HG03175 (cell line): Measurements from ENCODE around the gene CAST.

ENCODE experiments used
- ATAC-seq: cut with Tn5 transposase; IDR thresholded peaks from one replicate; pipeline ENCODE4 v1.9.1; 2021; ENCODE audit warnings: mild to moderate bottlenecking, moderate library complexity; ENCODE audit not compliant: unreplicated experiment

Gene CAST

DNA sequence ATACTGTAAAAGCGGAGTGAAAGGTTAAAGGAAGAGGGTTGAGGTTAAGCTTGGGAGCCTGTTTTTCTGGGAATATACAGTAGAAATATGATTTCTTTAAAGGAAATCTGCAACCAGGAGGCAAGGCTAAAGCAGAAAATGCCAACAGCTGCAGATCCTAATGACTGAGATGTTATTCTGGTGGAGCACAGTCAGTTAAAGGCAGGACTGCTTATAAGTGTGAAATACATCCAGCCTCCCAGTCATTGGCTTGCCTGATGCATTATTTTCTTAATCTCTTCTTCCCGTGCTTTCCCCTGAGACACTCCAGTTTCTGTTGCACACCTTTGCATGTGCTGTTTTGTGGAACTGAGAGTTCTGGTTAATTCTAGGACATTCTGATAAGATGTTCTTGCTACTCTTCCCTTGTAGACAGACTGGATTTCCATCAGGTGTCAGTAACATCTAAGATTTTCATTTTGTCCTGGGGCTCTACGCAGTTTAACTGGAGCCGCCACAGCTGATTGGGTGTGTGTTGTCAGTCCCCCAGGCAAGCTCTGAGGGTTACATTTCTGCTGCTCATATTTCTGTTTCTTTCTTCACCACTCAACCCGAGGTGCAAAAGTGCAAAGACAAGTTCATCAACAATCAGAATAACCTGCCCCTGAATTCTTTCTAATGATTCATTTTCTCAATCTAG is 44.4 kb downstream of the CAST start:
- no peak for ATAC-seq

DNA sequence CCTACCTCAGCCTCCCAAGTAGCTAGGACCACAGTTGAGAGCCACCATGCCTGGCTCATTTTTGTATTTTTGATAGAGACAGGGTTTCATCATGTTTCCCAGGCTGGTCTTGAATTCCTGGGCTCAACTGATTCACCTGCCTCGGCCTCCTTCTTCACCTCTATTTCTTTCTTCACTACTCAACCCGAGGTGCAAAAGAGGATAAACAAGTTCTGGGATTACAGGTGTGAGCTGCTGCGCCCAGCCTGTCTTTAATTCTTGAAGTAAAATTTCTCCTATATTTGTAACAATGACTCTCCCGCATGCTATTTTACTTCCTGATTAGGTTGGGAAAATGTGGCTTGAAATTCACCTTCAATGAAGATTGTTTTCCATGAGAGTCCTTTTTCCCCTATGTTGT is 46.4 kb downstream of the CAST start:
- ATAC-seq: no peak

DNA sequence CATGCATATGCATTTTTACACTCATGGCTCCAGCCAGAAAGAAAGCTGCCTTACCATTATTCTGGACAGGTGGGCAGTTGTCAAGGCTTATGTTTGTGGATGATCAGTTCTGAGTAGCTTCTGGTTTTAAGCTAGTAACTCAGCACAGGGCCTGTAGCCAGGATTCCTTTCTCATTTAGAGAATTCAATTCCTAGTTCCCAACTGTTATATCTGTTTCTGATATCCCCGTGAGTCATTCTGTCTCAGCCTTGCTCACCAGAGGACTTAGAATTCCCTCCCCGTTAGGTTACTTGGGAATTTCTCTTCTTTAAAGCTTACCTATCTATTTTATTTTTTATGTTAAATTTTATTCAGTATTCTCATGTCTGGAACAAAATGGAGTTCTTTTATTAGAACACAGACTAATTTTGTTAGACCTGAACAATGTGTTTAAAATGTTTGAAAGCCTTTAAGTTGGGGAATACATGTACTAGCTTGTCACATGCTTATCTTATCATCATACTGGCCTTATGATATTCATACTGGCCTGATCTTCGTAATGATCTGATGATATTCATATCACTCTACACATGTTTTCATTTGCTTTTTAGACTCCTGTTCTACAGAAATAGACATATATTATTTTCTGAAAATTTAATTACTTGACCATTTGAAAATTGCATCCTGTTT is 47.1 kb downstream of the CAST start:
- ATAC-seq: no peak

DNA sequence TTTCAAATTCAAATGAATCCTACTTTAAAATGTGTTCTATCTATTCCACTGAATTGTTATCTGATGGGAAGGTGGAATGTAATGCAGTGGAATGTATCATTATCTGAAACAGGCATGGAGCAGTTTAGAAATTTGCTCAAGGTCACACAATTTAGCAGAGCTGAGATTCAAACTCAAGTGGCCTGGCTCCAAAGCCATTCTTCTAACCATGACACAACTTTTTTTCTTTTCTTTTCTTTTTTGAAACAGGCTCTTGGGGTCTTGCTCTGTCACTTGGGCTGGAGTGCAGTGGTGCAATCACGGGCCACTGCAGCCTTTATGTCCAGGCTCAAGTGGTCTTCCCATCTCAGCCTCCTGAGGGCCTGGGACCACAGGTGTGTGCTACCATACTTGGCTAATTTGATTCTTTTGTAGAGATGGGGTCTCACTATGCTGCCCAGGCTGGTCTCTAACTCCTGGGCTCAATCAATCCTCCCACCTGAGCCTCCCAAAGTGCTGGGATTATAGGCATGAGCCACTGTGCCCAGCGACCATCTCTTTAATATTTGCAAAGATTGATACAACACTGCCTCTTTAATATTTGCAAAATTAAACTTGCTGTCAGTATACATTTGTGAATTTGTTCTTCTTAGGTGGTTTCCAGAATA is 50.0 kb downstream of the CAST start:
- ATAC-seq: no peak

DNA sequence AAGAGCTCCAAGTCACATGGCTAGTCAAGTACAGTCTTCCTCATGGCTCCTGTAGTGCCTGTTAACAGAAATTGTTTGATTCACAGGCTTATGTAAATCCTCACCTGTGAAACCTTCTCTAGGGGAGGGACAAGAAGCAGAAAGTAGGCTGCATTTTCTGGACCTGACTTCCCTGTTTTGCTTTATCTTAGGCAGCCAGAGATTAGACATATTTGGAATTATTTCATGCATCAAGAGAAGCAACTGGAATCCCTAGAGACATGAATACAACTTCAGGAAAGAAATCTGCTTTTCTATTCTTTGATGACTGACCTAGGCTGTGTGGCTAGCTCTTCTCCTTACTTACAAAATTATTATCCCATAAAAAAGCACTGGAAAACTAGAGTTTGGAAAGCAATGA is 52.3 kb downstream of the CAST start:
- no peak for ATAC-seq

DNA sequence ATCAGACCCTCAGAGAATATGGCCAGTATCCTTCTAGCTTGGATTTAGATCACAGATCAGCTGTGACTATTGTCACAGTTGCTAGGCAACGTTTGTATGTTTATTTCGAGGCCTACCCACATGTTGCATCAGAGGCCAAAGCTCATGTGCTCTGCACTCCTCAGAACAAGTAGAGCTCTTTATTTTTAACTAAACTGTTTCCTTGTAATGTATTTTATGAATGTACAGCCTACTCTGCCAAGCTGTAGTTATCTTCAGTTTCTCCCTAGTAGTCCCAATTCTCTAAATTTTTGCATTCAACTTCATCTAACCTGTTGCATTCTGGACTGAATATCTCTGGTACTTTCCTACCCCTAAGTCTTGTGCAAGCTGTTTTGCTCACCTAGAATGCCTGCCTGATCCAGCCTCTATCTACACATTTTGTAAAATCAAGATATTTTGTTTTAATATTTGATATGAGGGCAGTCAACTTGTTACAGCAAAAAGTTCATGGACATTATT is 52.8 kb downstream of the CAST start:
- peak; percentile 78 for ATAC-seq

DNA sequence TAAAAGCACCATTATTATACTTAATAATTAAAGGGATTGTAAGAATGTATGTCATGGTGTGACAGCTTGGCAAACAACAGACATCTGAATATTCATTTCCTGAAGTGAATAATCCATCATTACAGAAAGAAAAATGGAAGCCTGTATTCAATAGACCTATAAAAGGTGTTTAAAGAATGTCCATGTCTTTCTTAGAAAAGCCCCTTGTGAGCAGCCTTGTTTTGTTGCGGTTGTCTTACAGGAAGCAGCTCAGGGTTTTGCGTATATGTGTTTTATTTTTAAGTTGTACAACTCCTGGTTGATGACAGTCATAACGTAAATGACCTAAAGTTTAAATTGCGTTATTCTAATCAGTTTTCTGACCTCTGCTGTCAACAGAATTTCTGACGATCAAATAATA is 53.8 kb downstream of the CAST start:
- ATAC-seq: no peak

DNA sequence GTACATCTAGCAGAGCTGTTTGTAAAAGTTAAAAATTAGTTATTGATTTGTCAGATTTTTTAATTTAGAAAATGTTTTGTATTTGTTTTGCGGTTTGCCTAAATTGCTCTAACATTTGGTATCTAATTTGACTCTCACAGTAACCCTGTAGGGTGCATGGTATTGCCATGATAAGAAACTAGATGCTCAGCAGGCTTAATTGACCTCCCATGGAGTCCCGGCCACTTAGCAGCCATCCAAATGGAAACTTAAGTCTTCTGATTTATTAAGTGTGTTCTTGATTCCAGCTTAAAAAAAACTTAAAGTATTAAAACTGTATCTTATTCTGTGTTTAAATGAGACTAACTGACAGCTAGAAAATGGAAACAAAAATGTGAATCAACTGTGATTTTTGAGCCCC is 54.5 kb downstream of the CAST start:
- ATAC-seq: no peak

DNA sequence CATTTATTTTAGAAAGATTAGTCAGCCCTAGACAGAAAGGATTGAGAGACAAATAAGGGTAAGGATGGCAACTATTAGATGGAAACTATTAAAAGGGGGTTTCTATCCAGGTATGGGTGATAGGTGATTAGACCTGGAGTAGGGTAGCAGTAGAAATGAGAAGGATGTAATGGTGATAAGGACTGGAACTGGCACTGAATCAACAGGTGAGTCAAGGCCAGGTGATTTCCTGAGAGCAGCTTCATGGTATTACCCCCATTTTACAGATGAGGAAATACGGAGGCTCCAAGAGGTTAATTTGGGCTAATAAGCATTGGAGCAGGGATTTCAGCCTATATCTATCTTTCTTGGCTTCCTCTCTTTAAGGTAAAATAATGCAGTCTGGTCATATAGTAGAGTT is 55.7 kb downstream of the CAST start:
- no peak for ATAC-seq

DNA sequence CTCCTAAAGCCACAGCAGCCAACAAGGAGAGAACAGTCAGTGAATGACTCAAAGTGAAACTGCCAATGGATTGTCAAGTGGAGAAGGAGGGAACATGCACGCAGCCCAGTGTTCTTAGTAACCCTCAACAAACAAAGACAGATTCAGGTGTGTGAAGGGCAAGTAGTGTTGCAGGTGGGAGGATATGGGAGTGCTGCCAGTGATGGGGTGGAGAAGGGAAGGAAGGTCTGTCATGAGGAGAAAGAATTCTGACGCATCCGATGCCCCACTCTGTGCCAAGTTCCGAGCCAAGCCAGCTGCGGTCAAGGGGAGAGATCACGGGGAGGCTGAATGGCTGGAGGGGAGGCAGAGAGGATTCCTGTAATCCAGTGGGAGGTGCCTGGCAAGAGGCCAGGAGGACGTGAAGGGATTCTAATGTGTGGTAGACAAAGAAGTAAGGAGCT is 56.5 kb downstream of the CAST start:
- no peak for ATAC-seq

DNA sequence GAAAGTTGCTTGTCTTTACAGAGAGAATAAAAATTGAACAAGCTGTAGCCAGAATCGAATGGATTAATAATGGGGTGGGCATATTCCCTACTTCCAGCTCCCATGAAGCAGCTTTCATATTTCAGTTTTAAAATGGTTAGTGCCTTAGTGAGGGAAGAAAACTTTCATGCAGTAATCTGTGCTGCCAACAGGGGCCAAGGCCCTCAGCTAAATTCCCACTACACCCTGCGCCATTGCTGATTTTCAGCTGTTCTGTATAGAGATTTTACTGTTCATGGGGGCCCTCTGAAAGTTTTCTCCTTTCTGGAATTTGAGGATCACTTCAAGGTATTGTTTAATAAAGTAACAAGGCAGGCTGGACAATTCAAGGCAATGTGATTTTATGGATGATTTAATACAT is 58.2 kb downstream of the CAST start:
- no peak for ATAC-seq

DNA sequence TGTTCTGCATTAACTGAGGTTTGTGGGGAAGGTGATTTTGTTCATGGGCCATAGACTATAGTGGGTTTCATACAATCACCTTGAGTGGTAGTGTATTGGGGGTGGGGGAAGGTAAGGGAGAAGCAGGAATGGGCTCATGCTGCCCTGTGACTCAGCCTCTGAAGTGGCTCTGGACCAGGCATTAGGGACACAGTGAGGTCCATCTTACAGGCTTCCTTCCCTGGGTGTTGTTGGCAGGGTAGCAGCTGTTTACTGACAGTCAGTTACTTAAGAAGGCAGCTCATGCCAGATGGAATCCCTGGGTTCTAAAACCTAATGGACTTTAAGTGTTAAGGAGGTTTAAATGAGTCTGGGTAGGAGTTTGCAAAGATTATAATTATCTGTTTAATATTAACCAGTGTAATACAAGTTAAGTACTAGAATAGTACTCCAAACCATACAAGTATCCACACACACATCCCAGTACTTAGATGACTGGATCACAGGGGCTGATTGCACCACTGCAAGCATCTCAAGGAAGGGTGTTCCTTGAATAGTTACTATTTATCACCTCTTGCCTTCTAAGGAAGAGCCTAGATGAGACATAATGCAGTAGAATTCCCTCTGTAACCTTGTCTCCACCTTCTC is 59.3 kb downstream of the CAST start:
- ATAC-seq: no peak

DNA sequence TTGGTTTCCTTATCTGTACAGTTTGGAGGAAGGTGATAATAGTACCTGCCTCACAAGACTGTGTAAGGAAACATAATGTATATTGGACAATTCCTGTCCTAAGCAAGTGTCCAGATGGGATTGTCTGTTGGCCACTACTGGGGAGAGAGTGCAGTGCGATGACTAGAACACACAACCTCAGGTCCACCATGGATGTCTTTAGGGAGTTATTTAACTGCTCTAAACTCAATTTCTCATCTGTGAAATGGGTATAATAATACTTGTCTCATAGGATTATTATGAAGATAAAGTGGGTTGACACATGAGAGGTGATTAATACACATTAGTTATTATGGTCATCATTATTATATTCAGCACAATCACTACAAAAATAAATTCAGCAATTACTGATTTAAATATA is 63.1 kb downstream of the CAST start:
- no peak for ATAC-seq

DNA sequence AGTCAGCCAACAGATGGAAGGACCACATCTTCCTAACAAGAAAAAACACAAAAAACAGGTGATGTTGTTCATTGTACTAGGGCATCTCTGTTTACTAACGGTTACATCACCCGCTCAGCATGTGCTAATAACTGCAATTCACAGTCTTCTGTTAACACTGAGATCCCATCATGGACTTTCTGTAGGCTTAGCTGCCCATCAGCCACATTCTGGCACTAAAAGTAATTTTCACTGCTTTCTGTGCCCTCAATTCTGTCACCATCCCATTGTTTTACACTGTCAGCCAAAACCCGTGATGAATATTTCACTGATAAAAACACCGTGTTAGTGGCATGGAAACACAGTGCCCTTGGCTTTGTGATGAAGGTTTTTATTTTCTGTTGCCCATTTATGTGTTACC is 64.6 kb downstream of the CAST start:
- ATAC-seq: no peak

DNA sequence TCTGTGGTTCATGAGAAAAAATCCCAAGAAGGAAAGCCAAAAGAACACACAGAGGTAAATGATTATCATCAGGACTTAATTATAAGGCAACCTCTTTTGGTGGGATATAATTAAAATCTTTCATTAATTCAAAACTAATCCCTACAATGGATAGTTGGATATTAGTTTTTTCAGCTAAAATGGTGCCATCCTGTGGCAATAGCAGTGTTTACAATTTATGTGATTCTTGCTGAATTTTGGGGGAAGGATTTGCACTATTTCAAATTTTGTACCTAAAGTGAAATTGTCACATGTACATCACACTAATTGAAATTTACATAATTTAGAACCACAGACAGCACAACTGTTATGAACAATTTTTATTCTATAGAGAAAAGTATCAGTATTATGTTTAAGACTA is 67.0 kb downstream of the CAST start:
- no peak for ATAC-seq

DNA sequence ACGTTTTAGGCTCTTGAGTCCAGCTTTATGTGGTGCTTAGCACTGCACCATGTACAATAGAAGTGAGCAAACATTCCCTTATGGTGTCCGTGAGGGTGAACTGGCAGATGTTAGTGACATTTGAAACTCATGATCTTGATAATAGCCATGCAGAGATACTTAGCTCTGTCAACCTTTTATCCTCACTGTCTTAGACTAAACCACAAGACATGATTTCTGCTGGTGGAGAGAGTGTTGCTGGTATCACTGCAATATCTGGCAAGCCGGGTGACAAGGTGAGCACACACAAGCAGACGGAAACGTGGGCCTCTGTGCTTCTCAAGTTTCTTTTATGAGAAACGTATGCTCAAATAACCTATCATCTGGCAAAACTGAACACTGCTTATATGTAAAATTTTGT is 68.4 kb downstream of the CAST start:
- ATAC-seq: no peak

DNA sequence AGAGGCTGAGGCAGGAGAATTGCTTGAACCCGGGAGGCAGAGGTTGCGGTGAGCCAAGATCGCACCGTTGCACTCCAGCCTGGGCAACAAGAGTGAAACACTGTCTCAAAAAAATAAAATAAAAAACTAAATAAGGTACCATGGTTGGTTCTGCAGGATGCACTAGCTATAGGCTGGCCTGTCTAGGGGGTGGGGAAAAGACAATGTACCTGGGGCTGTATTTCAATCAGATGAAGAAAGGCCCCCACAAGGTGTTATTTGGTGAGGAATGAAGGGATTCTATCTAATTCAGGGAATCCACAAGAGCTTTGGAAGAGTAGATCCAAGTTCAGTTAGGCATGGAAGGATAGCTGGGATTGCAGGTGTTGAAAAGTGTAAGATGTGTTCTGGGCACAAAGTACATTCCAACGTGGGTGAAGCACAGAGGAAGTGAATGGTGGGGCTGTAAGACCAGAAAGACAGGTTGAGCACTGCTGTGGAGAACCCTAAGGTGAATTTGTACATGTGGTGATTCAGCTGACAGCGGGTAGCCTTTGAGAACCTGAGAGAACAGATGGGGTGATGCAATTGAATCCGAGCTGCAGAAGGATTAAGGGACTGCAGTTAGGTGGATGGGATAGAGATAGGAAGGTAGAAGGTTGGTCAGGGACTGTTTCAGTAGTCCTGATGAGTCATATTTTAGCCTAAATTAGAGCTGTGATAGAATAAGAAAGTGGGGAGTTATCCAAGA is 71.8 kb downstream of the CAST start:
- no peak for ATAC-seq

DNA sequence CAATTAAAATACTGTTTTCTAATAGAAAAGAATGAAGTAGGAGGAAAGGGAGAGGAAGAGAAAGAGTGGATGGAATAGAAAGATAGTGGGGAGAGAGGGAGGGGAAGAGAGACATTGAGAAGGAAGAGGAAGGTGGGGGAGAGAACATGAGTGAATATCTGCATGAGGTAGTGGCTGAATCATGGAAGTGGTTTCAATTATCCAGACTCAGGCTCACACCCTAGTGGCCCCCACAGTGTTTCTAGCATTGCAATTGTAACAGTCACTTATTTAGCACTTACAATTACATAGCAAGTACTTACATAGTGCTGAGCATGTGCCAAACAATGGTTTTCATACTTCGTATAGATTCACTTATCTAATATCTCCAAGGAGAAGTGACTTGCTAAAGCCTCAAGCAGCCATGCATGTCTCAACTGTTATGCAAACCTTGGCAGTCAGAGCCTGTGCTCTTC is 72.7 kb downstream of the CAST start:
- ATAC-seq: no peak

DNA sequence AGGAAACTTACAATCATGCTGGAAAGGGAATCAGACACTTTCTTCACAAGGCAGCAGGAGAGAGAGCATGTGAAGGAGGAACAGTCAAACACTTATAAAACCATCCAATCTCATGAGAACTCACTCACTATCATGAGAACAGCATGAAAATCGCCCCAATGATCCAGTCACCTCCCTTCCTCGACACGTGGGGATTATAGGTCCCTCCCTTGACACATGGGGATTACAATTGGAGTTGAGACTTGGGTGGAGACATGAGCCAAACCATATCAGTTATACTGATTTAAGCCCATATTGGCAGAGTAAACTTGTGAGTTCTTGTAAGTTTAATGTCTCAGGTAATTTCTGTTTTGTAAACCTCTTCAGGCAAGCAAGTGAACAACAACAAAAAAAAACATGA is 74.8 kb downstream of the CAST start:
- no peak for ATAC-seq

DNA sequence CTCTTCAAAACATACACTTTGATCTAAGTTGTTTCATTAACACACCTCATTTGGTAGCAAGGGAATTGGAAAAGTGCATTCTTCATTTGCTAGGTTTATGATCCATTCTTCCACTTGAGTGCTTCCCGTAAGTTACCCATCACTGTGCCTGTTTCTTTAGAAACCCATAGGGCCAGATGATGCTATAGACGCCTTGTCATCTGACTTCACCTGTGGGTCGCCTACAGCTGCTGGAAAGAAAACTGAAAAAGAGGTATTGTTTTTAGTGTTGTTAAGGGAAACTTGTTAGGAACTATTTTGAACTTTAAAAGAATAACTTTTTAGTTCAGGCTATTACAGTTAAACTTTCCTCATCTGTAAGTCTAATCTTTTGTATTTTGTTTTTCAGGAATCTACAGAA is 78.9 kb downstream of the CAST start:
- no peak for ATAC-seq

DNA sequence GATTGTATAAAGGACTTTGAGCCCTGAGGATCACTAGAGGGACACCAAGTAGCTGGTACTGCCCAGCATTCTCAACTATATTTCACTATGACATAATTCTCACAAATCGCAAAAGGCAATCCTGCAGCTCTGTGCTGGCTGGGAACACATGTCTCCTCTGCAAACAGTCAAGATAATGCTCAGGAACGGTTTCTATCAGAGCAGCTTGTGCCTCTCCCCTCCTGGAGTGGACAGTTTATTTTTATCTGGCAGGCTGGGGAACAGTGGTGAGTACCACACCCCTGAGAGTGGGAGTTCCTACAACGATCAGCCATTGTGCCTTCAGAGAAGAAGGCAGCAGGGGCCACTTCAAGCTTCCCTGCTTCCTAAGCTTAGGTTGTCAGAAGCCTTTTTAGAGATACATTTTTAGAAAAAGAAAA is 79.7 kb downstream of the CAST start:
- ATAC-seq: no peak
